Measurements from ENCODE around the gene APOA1.

DNA sequence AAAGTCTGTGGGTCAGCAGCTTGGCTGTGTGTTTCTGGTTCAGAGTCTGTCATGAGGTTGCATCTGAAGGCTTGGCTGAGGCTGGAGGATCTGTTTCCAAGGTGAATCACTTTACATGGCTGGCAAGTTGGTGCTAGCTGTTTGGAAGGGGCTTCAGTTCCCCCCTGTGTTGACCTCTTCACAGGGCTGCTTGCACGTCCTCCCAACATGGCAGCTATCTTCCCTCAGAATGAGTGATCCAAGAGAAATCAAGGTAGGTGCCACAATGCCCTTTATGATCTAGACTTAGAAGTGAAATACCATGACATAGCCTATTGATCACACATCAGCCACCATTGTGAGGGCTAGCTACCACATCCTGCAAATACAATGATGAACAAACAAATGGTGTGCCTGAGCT, 24.3 kb downstream of the APOA1 start:
- TF ChIP-seq, protein P1, sequence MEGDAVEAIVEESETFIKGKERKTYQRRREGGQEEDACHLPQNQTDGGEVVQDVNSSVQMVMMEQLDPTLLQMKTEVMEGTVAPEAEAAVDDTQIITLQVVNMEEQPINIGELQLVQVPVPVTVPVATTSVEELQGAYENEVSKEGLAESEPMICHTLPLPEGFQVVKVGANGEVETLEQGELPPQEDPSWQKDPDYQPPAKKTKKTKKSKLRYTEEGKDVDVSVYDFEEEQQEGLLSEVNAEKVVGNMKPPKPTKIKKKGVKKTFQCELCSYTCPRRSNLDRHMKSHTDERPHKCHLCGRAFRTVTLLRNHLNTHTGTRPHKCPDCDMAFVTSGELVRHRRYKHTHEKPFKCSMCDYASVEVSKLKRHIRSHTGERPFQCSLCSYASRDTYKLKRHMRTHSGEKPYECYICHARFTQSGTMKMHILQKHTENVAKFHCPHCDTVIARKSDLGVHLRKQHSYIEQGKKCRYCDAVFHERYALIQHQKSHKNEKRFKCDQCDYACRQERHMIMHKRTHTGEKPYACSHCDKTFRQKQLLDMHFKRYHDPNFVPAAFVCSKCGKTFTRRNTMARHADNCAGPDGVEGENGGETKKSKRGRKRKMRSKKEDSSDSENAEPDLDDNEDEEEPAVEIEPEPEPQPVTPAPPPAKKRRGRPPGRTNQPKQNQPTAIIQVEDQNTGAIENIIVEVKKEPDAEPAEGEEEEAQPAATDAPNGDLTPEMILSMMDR (IDR thresholded peaks at IDR 0.05; ENCODE audit: extremely low read depth in 1 of 2, insufficient read depth in 1 of 2, low read depth in 1 of 2, low read length in 2 of 2), result no peak
- TF ChIP-seq POLR2AphosphoS5 (IDR thresholded peaks at IDR 0.05; ENCODE audit: insufficient read depth, low read depth, low read length) (no peak), POLR2A (IDR thresholded peaks at IDR 0.05; ENCODE audit: low read depth, low read length) (no peak), EZH2 (IDR thresholded peaks at IDR 0.05; ENCODE audit: borderline replicate concordance, low read depth, low read length, severe bottlenecking) (no peak), FOS (IDR thresholded peaks at IDR 0.05; ENCODE audit: borderline replicate concordance, insufficient read depth, low read length) (no peak), JUN (IDR thresholded peaks at IDR 0.05; ENCODE audit: borderline replicate concordance, insufficient read depth, insufficient read length, low read depth) (no peak), GATA2 (IDR thresholded peaks at IDR 0.05; ENCODE audit: insufficient read depth, insufficient read length, low read depth, low read length) (no peak)
- TF ChIP-seq, protein P2, sequence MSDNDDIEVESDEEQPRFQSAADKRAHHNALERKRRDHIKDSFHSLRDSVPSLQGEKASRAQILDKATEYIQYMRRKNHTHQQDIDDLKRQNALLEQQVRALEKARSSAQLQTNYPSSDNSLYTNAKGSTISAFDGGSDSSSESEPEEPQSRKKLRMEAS (IDR thresholded peaks at IDR 0.05; ENCODE audit: insufficient read depth, insufficient read length), result no peak

Data from endothelial cell of umbilical vein (primary cell).